Caki2 (cell line): ENCODE measurements around the gene SDCBP2. TPM values are rescaled to one million over a fixed set of nuclear protein-coding genes. Genes with fewer than 3 reads are reported as not detected.

Experiments
- DNase-seq: peaks from one replicate; pipeline ENCODE4 v3.0.0-alpha.2; 2015; ENCODE audit warnings: low read depth
- in situ Hi-C: cut with HindIII; loops from 2 replicates; pipeline ENCODE4 v1.10.0; 2016; ENCODE audit warnings: low sequenced_read_pairs, low pct_unique_long_range_greater_than_20kb, mixed read lengths
- total RNA-seq: library from RNA; depleted of rRNA; stranded (reverse); fragments of >200 nt; shearing (Covaris generic); gene quantifications from 2 replicates; pipeline ENCODE4 v1.2.3, GENCODE V29; 2014; ENCODE audit warnings: low replicate concordance

Gene SDCBP2
- total RNA-seq, 1 experiment from 2014 or later = 3.2 TPM

- DNase-seq = no peak
- in situ Hi-C loops = no loop called here
These were observed 23.2 kb downstream of the SDCBP2 start for GRCh38 chr20:1305712-1306111.

GRCh38 chr20:1304710-1305515 is 24.0 kb downstream of the SDCBP2 start:
- in situ Hi-C loops = no loop called here

GRCh38 chr20:1302685-1303541 is 26.0 kb downstream of the SDCBP2 start:
- DNase-seq = no peak
- in situ Hi-C loops = no loop called here

More at GRCh38 chr20:1304710-1305515, 24.0 kb downstream of the SDCBP2 start:
- DNase-seq = no peak

GRCh38 chr20:1301031-1301529 is 27.9 kb downstream of the SDCBP2 start:
- DNase-seq = no peak
- in situ Hi-C loops = no loop called here

DNA sequence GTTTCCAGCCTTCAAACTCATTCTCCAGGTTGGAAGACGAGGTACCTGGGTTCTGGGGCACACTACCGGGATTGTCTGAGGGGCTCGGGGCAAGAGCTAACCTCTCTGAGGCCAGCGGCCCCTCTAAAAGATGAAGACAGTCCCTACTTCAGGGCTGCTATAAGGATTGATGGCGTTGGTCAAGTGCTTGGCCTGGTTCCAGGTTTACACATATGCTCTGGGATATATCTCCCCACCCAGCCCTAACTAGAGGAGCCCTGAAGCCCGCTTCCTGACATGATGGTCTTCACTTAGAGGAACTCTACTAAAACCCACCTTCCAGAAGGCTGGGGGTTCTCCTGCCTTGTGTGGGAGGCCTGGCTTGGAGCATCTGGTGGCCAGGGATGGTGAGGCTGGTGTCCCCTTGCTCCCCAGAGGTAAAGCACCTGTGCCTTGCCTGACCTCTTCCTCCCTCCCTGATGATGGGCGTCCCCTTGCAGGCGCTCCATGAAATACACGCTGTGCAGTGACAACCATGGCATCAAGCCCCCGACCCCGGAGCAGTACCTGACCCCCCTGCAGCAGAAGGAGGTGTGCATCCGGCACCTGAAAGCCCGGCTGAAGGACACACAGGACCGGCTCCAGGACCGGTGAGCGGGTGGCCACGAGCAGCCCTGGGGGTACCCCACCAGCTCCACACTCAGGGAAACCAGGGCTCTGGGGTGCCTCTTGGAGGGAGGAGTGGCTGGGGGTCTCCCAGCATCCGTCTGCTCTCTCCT is 28.7 kb downstream of the SDCBP2 start:
- in situ Hi-C loops = no loop called here
- DNase-seq = no peak

DNA sequence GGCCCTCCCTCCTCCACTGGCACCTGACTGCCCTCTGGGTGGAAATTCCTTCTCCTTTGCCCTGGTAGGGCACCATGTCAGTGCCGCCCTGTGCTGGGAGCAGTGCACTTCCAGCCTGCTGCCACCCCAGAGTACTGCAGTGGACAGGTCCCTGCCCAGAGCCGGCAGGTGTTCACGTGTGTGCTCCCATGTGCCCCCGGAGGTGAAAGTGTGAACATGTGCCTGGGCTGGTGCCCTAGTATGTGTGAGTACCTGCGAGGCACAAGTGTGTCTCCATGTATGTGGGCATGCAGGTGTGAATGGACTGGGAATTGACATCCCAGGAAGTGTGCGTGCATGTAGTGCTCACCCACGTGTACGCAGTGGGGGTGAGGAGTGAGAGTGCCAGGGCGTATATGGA is 29.4 kb downstream of the SDCBP2 start:
- no peak for DNase-seq
- in situ Hi-C loops = no loop called here

GRCh38 chr20:1298888-1299511 is 29.9 kb downstream of the SDCBP2 start:
- DNase-seq = no peak
- in situ Hi-C loops = no loop called here

DNA sequence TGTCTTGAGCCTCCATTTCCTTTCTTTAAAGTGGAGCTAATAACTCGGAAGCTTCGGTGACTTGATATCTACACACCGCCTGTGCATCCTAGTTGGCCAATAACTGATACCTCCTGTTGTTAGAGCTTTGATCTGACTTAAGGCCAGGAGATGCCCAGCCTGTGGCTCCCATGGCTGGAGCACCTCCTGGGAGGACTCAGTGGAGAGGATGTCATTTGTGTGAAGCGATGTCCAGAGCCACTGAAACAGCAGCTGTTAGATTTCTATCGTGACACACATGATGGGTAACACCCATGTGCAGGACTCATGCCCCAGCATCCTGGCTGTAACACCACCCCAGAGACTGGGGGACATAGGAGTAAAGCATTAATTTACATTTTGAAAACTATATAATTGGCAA is 30.8 kb downstream of the SDCBP2 start:
- no peak for DNase-seq

GRCh38 chr20:1297486-1297885 is 31.5 kb downstream of the SDCBP2 start:
- in situ Hi-C loops = no loop called here

More for the DNA sequence above, 30.8 kb downstream of the SDCBP2 start:
- in situ Hi-C loops = no loop called here

DNA sequence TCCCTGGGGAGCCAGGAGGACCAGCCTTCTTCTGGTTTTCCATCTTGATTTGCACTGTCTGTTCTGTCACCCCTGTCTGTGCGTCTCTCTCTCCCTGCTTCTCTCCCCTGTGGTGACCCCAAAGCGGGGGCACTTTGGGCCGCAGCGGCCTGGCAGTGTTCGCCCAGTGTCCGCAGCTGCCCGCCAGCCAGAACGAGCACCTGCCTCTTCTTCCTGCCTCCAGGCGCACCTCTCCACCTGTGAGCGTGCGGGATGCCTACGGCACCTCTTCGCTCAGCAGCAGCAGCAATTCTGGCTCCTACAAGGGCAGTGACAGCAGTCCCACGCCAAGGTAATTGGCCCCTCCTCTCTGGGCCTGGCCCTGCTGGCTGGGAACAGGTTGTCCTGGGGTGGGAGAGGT is 32.0 kb downstream of the SDCBP2 start:
- no peak for DNase-seq
- in situ Hi-C loops = no loop called here

More at GRCh38 chr20:1297486-1297885, 31.5 kb downstream of the SDCBP2 start:
- no peak for DNase-seq

- in situ Hi-C loops = no loop called here
- no peak for DNase-seq
These were observed 32.8 kb downstream of the SDCBP2 start for GRCh38 chr20:1296117-1296610.

DNA sequence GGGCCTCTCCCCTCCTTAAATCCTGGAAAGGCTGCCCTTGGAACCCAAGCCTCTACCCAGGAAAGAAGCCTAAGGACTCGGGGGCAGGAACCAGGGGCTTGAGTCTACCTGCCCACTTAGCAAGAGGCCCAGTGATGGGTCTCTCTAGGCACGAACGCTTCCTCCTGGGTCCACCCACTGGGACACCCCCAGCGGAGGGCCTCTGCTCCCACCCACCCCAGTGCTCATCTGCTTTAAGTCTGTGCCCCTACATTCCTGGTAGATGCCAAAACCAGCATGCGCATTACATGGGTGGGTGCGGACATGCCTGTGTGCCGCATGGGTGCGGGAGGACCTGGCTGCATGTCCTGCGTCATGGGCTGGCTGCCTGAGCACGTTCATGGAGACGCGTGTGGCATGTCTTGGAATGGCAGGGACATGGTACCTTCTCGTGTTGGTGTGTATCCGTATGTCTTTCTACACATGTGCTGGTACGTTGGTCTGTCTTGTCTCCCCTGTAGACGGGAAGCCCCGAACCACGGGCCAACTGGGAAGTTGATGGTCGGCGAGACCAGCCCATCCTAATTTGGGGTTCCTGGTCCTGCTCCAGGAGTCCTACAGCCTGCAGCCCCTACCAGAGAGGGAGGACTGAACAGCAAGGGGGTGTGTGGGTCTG is 33.5 kb downstream of the SDCBP2 start:
- in situ Hi-C loops = no loop called here
- no peak for DNase-seq

DNA sequence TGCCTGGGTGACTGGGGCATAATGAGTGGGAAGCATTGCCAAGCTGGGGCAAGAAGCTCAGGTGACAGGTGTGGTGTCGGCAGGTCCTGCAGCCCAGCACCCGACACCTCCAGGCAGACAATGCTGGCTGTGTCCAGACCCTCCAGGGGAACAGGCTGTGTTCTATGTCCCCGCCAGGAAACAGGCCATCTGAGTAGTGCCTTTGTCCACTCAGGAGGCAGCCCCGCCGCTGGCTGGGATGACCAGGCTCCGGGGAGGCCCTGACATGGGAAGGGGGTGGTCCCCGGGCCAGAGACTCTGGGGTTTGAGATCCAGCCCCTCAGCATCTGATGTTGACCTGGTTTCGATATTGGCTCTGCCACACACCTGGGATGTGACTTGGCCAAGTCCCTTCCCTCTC is 34.4 kb downstream of the SDCBP2 start:
- in situ Hi-C loops = no loop called here
- DNase-seq = no peak

GRCh38 chr20:1293641-1294379 is 35.1 kb downstream of the SDCBP2 start:
- in situ Hi-C loops = no loop called here
- DNase-seq = no peak

DNA sequence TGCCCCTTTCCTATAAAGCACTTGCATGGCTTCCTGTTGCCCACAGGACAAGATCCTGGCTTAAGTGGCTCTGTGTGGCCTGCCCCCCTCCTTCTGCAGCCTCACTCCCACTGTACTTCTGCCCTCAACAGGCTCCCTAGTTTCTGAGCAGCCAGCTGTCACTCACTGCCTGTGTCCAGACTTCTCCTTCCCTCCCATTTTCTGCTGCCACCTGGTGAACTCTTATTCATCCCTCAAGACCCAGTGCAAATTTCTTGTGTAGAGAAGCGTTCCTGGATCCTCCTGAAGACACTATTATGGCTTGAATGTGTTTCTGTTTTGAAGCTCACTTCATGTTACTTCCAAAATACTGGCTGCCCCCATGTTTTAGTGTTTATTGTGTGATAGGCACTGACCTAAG is 36.3 kb downstream of the SDCBP2 start:
- in situ Hi-C loops = no loop called here
- no peak for DNase-seq

- no peak for DNase-seq
These were observed 37.7 kb downstream of the SDCBP2 start for GRCh38 chr20:1291191-1291741.

More at GRCh38 chr20:1291191-1291741, 37.7 kb downstream of the SDCBP2 start:
- in situ Hi-C loops = no loop called here
